Fibroblast of skin of left biceps (primary cell): ENCODE data around the gene ARHGAP28.

Experiments used
- DNase-seq, 2 experiments: peaks; one replicate each; pipeline ENCODE4 v3.0.0-alpha.2; 2013; ENCODE audit warnings: low read depth in 2 of 2

Gene ARHGAP28, protein sequence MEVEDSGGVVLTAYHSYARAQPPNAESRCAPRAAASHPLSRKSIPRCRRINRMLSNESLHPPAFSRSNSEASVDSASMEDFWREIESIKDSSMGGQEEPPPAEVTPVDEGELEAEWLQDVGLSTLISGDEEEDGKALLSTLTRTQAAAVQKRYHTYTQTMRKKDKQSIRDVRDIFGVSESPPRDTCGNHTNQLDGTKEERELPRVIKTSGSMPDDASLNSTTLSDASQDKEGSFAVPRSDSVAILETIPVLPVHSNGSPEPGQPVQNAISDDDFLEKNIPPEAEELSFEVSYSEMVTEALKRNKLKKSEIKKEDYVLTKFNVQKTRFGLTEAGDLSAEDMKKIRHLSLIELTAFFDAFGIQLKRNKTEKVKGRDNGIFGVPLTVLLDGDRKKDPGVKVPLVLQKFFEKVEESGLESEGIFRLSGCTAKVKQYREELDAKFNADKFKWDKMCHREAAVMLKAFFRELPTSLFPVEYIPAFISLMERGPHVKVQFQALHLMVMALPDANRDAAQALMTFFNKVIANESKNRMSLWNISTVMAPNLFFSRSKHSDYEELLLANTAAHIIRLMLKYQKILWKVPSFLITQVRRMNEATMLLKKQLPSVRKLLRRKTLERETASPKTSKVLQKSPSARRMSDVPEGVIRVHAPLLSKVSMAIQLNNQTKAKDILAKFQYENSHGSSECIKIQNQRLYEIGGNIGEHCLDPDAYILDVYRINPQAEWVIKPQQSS

DNA sequence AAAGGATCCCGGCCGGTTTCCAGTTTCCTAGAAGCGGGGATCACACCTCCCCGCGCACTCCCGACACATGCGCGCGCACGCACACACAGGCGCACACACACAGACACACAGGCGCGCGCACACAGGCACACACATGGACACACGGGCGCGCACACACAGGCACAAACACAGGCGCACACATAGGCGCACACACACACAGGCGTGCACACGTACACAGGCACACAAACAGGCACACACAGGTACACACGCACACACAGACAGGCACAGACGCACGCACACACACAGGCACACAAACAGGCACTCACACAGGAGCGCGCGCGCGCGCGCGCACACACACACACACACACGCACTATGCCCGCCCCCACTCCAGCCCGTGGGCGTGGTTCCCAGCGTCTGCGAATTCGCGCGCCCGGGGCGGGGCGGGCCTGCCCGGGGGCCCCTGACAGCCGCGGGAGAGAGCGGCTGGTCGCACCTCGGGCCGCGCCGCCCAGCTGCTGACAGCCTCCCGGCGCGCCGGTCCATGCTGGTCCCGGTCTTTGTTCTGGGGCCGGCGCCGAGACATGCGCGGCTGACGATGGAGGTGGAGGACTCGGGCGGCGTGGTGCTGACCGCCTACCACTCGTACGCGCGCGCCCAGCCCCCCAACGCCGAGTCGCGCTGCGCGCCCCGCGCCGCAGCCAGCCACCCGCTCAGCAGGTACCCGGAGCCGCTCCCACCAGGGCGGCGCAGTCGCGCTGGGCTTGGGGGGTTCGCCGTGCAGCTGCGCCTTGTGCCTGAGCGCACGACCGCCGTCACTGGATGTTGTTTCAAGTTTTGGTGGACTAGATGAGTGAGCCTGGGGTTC is at the start of gene ARHGAP28:
Gene ARHGAP28, plus strand, starts transcription at position 470 of the 845 bp plus-strand sequence. Its CDS starts 106 bp downstream, at position 576.
- peak; percentile 95 to 96 for DNase-seq

GRCh38 chr18:6681331-6681875 is 48.1 kb upstream of the ARHGAP28 start:
- DNase-seq: no peak

DNA sequence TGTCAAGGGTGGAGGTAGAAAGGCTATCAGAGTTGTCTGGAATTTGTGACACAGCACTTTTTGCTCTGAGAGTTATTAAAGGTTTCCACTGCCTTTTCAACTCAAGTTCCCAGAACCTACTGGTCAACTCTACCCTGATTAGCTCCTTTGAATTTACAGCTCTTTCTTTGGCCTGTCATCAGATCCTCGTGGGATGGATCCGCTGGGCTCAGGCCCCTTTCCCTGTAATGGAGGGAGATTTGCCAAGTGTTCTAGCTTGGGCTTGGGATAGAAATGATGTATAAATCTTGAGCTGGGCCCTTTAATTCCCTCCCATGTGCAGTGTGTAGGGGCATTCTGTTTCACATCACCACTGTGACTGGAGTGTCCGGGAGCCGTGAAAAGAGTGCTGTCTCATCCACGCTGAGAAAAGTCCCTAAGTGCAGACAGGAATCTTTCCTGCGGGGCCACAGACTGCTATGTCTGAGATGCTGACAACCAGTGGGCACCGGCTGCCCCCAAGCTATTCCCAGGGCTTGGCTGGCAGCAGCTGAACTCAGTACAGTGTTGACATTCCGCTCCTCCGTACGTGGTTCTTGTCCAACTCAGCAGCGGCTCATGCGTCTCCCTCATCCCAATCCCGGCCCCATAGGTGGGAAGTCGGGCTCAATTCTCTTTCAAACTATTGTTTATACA is 46.9 kb upstream of the ARHGAP28 start:
- no peak for DNase-seq

GRCh38 chr18:6683112-6683876 is 46.2 kb upstream of the ARHGAP28 start:
- no peak for DNase-seq

DNA sequence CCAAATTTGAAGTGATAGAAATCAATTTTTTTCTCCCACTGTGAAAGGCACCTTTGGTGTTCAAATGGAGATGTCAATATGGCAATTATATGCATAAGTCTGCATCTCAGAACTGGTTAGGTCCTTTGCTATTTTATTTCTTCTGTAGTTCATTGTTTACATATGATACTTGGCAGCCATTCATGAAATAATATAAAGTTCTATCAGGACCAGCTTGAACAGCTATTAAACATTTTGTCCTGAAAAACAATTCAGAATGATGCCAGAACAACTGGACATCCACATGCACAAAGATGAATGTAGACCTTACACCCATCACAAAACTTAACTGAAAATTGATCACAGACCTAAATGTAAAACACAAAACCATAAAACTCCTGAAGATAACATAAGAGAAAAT is 41.8 kb upstream of the ARHGAP28 start:
- DNase-seq: no peak

DNA sequence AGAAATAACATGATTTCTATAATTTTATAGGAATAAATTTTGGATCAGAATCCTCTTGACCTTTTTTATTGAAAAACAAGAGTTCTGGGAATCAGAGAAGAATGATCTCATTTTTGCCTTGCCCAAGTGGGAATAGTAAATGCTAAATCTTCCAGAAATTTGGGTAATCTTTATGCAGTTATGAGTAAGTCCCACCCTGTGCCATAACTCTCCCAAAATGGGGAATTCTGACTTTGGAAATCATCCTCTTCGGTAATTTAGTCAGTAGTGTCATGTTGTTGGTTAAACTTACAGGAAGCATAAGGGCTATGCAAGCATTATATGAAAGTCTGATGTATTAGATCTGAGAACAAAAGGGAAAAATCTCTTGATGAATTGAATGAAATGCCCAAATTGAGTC is 20.6 kb upstream of the ARHGAP28 start:
- DNase-seq: no peak

DNA sequence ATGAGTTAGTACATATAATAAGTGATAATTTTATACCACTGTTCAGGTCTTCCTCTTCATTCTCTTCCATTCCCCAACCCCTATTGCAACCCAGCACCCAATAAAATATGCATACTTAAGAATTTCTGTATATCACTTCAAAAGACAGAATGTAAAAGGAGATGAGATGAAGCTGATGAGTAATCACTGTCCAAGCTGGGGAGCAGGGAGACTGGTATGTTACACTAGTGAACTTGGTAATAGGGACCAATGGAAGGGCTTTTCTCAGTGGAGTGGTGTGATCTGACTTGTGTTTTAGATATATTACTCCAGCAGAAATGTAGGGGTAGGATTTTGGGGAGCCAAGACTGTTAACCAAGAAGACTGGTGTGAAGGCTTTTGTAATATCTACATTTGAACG is 18.0 kb upstream of the ARHGAP28 start:
- DNase-seq: no peak

DNA sequence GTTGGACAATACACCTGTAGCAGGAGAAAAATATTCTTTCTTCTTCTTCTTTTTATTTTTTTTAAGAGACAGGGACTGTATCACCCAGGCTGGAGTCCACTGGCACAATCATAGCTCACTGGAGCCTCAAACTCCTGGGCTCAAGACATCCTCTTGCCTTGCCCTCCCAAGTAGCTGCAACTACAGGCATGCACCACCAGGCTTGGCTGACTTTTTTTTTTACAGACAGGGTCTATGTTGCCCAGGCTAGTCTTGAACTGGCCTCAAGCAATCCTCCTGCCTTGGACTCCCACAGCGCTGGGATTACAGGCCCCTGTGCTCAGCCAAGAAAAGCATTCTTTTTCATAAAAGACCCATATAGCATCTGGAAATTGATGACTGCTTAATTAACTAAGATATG is 17.1 kb upstream of the ARHGAP28 start:
- no peak for DNase-seq

DNA sequence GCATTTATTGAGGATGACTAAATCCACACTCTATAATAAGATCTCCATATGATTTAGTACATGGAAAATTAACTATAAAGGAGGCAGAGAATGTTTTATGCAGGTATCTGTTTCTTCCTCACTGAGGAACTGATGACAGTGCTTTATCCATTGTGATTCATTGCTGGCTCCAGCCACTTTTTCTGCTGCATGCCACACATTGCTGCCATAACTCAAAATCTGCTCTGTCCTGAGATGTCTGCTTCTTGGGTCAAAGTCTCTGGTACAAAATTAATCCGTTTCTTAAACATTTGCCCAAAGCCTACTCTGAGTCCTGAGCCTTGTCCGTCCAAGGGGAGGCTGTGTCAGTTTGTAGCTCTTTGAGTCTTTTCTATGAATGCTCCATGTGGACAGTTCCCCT is 15.5 kb upstream of the ARHGAP28 start:
- DNase-seq: no peak

DNA sequence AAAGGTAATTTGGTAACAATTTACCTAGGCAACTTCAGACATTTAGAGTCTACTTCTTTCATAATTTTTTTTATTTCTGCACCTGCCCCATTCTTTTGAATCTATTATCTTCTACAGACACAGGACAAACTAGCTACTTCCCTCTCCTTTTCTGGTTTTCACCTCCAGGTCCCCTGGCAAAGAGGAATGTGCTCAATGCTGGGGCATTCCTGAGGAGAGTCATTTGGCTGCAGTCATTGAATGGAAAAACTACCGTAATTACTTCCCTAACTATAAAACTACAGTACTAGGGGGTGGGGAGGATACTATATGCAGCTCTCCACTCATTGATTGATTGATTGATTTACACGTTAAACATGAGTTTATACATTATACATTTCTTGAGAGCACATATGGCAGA is 11.2 kb upstream of the ARHGAP28 start:
- DNase-seq: no peak

GRCh38 chr18:6719098-6719846 is 10.2 kb upstream of the ARHGAP28 start:
- no peak for DNase-seq

DNA sequence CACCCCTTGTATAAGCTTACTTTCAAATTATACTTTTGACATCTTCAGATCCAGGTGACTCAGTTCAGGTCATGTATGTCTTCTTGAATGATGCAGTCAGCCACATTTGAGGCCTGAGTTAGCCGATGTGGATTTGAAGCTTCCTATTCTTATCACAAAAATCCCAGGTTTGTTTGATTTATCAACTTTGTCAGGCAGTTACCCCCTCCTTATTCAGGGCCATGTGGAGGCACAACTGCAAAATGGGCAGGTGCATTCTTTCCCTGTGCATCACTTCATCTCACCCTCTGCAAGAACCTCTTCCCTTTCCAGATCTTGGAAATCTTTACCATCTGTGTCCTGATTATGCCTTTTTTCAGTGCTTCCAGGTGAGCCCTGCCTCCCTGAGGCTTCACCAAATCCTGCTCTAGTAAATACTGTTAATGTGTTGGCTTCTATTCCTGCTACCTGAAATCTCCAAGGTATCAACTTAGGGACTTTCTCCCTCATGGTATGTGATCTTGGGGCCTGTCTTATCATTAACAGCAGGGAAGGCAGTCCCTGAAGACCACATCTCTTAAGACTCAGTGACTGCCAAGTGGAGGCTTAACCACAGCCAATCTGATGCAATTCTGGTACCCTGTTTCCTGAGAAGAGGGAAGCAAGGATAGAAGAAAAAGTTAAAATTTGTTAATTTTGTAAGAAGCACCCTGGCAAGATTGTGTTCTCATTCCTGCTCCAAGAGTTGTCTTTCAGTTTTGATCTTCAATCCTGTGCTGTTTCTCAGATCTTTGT is 9.4 kb upstream of the ARHGAP28 start:
- DNase-seq: no peak

GRCh38 chr18:6721755-6722154 is 7.8 kb upstream of the ARHGAP28 start:
- DNase-seq: no peak

GRCh38 chr18:6722690-6723089 is 6.8 kb upstream of the ARHGAP28 start:
- DNase-seq: no peak

DNA sequence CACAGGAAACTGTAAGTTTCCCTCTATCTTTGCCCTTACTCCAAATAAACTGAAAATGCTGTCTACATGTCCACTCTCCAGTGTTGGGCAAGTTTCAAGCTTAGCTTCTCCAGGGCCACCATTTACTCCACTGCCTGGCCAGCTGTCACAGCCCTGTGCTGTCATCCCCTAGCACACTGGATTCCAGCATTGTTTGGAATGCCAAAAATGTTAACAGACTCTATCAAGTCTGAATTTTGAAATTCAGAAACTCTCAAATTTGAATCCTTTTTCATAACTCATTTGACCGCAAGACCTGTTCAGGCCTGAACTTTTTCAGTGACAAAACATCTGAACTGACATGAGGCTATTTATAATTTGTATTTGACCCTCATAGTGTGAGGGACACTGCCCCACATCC is 5.2 kb upstream of the ARHGAP28 start:
- DNase-seq: no peak

- no peak for DNase-seq
Measured at GRCh38 chr18:6728331-6728730, 1.2 kb upstream of the ARHGAP28 start.

GRCh38 chr18:6728809-6729246 is 688 bp upstream of the ARHGAP28 start:
- no peak for DNase-seq

DNA sequence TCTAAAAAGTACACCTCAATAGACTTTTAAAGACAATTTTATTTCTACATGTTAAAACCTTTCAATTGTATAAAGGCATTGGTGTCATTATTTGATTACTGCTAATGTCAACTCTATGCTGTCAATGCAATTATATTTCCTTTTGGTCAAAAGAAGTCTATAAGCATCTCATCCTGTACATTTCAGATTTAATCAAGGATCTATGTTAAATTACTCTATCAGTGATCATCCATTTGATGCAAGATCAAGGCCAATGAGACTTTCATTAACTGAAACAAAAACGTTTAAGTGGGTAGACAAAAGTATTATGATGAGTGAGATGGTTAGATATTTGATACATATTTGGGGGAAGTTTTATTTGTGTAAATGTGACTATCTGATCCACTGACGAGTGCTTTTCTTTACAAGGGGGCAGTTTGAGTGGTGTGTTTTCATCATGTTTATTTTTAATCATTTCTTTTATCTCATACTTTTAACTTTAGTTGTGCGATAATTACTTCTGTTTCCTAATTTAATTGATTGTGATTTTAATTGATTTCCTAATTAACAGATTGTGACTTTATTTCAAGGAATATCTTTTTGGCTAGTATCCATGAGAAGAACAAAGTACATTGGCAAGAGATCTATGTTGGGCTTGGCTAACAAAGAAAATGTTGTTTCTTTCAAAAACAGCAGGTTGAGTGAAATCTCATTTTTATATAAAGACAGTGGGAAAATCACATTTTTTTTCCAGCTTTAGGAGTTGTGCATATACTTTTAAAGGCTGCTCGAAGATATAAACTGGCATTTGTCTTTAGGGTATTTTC is 1.1 kb downstream of the ARHGAP28 start:
- no peak for DNase-seq
